Dermis microvascular lymphatic vessel endothelial cell (primary cell): ENCODE results near the gene KCNG2. TPM values are rescaled to one million over a fixed set of nuclear protein-coding genes. Genes with fewer than 3 reads are reported as not detected.

ENCODE experiments used
- DNase-seq, 2 donors: peaks; one replicate each; pipeline versions ENCODE4 v3.0.0 to v3.0.0-alpha.2; 2010; ENCODE audit warnings: low read depth in 2 of 2
- total RNA-seq: library from RNA; depleted of rRNA; stranded (reverse); fragments of >200 nt; gene quantifications from 2 replicates; pipeline ENCODE4 v1.2.1, GENCODE V29; 2014

KCNG2 gene
- total RNA-seq, 1 donor from 2014 or later, result 0.26 TPM

- no peak for DNase-seq
Measured at GRCh38 chr18:79818036-79818435, 20.3 kb downstream of the KCNG2 start.

GRCh38 chr18:79818631-79819030 lies 20.9 kb downstream of the KCNG2 start:
- DNase-seq, result no peak

GRCh38 chr18:79819064-79819967 lies 21.6 kb downstream of the KCNG2 start:
- no peak for DNase-seq

GRCh38 chr18:79819968-79820351 lies 22.2 kb downstream of the KCNG2 start:
- DNase-seq, result no peak

- no peak for DNase-seq
Measured at GRCh38 chr18:79823120-79823519, 25.4 kb downstream of the KCNG2 start.

- DNase-seq, result no peak
Measured at GRCh38 chr18:79825913-79826312, 28.2 kb downstream of the KCNG2 start.

GRCh38 chr18:79826966-79827365 lies 29.2 kb downstream of the KCNG2 start:
- DNase-seq, result no peak

GRCh38 chr18:79828258-79828657 lies 30.5 kb downstream of the KCNG2 start:
- no peak for DNase-seq

GRCh38 chr18:79829136-79829854 lies 31.6 kb downstream of the KCNG2 start:
- DNase-seq, result no peak

GRCh38 chr18:79832169-79832568 lies 34.4 kb downstream of the KCNG2 start:
- DNase-seq, result no peak

- no peak for DNase-seq
Measured at GRCh38 chr18:79834834-79835233, 37.1 kb downstream of the KCNG2 start.

- DNase-seq, result no peak
Measured at GRCh38 chr18:79841936-79842335, 44.2 kb downstream of the KCNG2 start.

- DNase-seq, result no peak
Measured at GRCh38 chr18:79844999-79845563, 47.3 kb downstream of the KCNG2 start.

- DNase-seq, result no peak
Measured at GRCh38 chr18:79846936-79847557, 49.3 kb downstream of the KCNG2 start.

- DNase-seq, result no peak
Measured at GRCh38 chr18:79847606-79848293, 50.0 kb downstream of the KCNG2 start.

- DNase-seq, result no peak
Measured at GRCh38 chr18:79848294-79848578, 50.5 kb downstream of the KCNG2 start.

- DNase-seq, result no peak
Measured at GRCh38 chr18:79848579-79849327, 51.0 kb downstream of the KCNG2 start.

- no peak for DNase-seq
Measured at GRCh38 chr18:79849328-79850207, 51.8 kb downstream of the KCNG2 start.

GRCh38 chr18:79850731-79851130 lies 53.0 kb downstream of the KCNG2 start:
- no peak for DNase-seq

- no peak for DNase-seq
Measured at GRCh38 chr18:79851489-79851888, 53.8 kb downstream of the KCNG2 start.
